Activated CD8-positive, alpha-beta memory T cell treated with anti-CD3 and anti-CD28 coated beads for 48 hours (primary cell): ENCODE results near the gene RANBP2.

Experiments used
- DNase-seq, 3 experiments: peaks; one replicate each; pipeline ENCODE4 v3.0.0-alpha.2; 2020; ENCODE audit warnings: low read depth in 2 of 3, low spot score in 2 of 3

RANBP2 gene

GRCh38 chr2:108834620-108835019, 115.3 kb downstream of the RANBP2 start:
- DNase-seq: no peak

- DNase-seq: no peak
These were observed 115.8 kb downstream of the RANBP2 start for GRCh38 chr2:108835040-108835439.
